HG03159 (cell line): ENCODE measurements around the gene PCDHB13.

Source experiments
- ATAC-seq: cut with Tn5 transposase; IDR thresholded peaks from one replicate; pipeline ENCODE4 v1.9.1; 2021; ENCODE audit warnings: mild to moderate bottlenecking, moderate library complexity; ENCODE audit not compliant: unreplicated experiment

The PCDHB13 gene

DNA sequence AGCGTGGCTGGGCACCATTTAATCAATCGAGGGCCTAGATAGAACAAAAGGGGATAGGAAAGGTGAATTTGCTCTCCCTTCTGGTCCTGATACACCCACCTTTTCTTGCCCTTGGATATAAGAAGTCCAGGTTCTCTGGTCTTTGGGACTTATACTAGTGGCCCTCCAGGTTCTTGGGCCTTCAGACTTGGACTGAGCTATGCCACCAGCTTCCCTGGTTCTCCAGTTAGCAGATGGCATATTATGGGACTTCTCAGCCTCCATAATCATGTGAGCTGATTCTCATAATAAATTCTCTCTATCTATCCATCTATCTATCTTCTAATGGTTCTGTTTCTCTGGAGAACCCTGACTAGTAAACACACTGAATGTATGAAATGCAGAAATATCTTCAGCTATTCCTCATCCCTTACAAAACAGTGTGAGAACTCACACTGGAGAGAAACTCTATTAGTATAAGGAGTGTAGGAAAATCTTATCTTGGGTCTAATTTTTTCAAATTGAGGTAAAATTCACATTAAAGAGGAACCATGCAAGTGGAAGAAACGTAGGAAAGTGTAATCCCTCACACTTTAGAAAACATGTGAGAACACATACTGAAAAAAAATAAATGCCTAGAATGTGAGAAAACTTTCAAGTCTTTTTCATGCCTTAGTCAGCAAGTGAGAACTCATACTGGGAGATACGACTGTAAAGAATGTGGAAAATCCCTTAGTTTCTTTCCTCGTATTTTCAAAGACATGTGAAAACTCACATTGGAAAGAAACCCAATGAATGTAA is 46.9 kb downstream of the PCDHB13 start:
- no peak for ATAC-seq

DNA sequence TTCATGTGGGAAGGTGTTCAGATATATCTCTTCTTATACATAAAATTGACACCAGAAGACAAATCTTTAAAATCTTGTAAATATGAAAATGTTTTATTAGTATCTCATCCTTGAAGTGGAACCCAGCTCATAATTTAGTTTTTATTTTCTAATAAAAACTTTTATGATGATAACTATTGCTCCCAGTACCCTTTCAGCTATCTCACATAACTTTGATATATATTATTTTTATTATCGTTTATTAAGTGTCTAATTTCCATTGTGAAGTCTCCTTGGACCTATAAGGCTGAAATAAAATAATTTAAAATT is 47.5 kb downstream of the PCDHB13 start:
- ATAC-seq, result no peak
